Coronary artery (tissue), 2 donors: ENCODE results near the gene FMO5.

Experiments
- DNase-seq: peaks from one replicate; pipeline ENCODE4 v3.0.0-alpha.2; 2017; ENCODE audit warnings: low spot score
- H3K27ac ChIP-seq, 2 donors: fragments of 200-600 bp; sonication (generic); one replicate each; pipeline ENCODE4 v1.5.1; 2016 to 2019
- H3K4me3 ChIP-seq: fragments of 200-600 bp; sonication (generic); 2 replicates; pipeline ENCODE4 v1.5.1; 2016; ENCODE audit warnings: mild to moderate bottlenecking, moderate library complexity
- TF ChIP-seq, protein P1 (sequence below): fragments of 200-600 bp; sonication (generic); IDR thresholded peaks from one replicate; pipeline ENCODE4 v1.5.1; 2019; ENCODE audit warnings: antibody characterized with exemption

The FMO5 gene

GRCh38 chr1:147264158-147264768 is 39.1 kb upstream of the FMO5 start:
- DNase-seq: no peak
- Histone ChIP-seq H3K4me3 (no peak overlapping the region), H3K27ac (no peak overlapping the region)
- TF ChIP-seq, protein P1, sequence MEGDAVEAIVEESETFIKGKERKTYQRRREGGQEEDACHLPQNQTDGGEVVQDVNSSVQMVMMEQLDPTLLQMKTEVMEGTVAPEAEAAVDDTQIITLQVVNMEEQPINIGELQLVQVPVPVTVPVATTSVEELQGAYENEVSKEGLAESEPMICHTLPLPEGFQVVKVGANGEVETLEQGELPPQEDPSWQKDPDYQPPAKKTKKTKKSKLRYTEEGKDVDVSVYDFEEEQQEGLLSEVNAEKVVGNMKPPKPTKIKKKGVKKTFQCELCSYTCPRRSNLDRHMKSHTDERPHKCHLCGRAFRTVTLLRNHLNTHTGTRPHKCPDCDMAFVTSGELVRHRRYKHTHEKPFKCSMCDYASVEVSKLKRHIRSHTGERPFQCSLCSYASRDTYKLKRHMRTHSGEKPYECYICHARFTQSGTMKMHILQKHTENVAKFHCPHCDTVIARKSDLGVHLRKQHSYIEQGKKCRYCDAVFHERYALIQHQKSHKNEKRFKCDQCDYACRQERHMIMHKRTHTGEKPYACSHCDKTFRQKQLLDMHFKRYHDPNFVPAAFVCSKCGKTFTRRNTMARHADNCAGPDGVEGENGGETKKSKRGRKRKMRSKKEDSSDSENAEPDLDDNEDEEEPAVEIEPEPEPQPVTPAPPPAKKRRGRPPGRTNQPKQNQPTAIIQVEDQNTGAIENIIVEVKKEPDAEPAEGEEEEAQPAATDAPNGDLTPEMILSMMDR: no peak

- H3K4me3 ChIP-seq: no peak overlapping the region
- DNase-seq: no peak
- no peak overlapping the region for H3K27ac ChIP-seq
- TF ChIP-seq, protein P1: no peak
These were observed 35.8 kb upstream of the FMO5 start for GRCh38 chr1:147260956-147261355.

GRCh38 chr1:147252540-147252939 is 27.4 kb upstream of the FMO5 start:
- no peak overlapping the region for H3K27ac ChIP-seq

GRCh38 chr1:147247656-147248238 is 22.6 kb upstream of the FMO5 start:
- H3K4me3 ChIP-seq: no peak overlapping the region
- no peak overlapping the region for H3K27ac ChIP-seq
- TF ChIP-seq, protein P1: no peak
- no peak for DNase-seq

More at GRCh38 chr1:147252540-147252939, 27.4 kb upstream of the FMO5 start:
- no peak for DNase-seq
- no peak overlapping the region for H3K4me3 ChIP-seq
- TF ChIP-seq, protein P1: no peak

DNA sequence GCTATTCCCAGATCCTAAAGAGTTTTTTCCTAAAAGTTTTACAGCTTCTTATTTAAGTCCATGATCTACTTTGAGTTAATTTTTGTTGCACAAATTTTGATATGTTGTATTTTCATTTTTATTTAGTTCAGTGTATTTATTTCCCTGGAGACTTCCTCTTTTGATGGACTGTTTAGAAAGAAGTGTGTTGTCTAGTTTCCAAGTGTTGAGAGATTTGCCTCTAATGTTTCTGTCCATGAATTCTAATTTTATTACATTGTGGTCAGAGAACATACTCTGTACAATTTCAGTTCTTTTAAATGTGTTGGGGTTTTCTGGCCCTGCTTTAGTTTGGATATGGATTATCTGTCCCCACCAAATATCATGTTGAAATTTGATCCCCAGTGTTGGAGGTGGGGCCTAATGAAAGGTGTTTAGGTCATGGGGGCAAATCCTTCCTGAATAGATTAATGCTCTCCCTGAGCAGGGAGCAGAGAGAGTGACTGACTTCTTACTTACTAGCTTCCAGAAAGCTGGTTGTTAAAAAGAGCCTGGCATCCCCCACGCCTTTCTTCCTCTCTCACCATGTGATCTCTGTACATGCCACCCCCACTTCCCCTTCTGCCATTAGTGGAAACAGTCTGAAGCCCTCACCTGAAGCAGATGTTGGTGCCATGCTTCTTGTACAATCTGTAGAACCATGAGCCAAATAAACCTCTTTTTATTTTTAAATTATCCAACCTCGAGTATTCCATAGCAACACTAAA is 21.9 kb upstream of the FMO5 start:
- no peak overlapping the region for H3K4me3 ChIP-seq
- DNase-seq: no peak
- TF ChIP-seq, protein P1: no peak
- no peak overlapping the region for H3K27ac ChIP-seq

GRCh38 chr1:147246044-147246690 is 21.0 kb upstream of the FMO5 start:
- Histone ChIP-seq H3K27ac (no peak overlapping the region), H3K4me3 (no peak overlapping the region)
- TF ChIP-seq, protein P1: no peak
- no peak for DNase-seq
